Endometrium (tissue), 2 donors: ENCODE measurements around the gene CELA2A.
"Not testable (repeated sequence)": the region's sequence is repeated elsewhere in the genome, so short reads cannot be mapped to it uniquely, and the experiment has no call there.

ENCODE experiments used
- FAIRE-seq: peaks from 2 replicates; lab custom pipeline; 2012; peaks lifted over from hg19 to GRCh38; lab: Jason Lieb, UNC
- donor health status: control.
- donor health status: control.

Gene CELA2A

GRCh38 chr1:15501208-15502032 is 44.9 kb downstream of the CELA2A start:
- FAIRE-seq, result no peak

GRCh38 chr1:15504436-15504835 is 47.9 kb downstream of the CELA2A start:
- no peak for FAIRE-seq

GRCh38 chr1:15506831-15507230 is 50.3 kb downstream of the CELA2A start:
- FAIRE-seq, result no peak

- FAIRE-seq, result no peak
These were observed 50.7 kb downstream of the CELA2A start for GRCh38 chr1:15507278-15507677.

GRCh38 chr1:15508700-15509487 is 52.4 kb downstream of the CELA2A start:
- FAIRE-seq, result no peak

- FAIRE-seq, result no peak
These were observed 53.1 kb downstream of the CELA2A start for GRCh38 chr1:15509586-15509985.

- no peak for FAIRE-seq
These were observed 54.3 kb downstream of the CELA2A start for GRCh38 chr1:15510611-15511405.

GRCh38 chr1:15513192-15513591 is 56.7 kb downstream of the CELA2A start:
- FAIRE-seq, result no peak

GRCh38 chr1:15513919-15514318 is 57.4 kb downstream of the CELA2A start:
- no peak for FAIRE-seq

- FAIRE-seq, result not testable (repeated sequence)
These were observed 58.0 kb downstream of the CELA2A start for GRCh38 chr1:15514557-15514956.

- no peak for FAIRE-seq
These were observed 58.6 kb downstream of the CELA2A start for GRCh38 chr1:15515022-15515663.

GRCh38 chr1:15519625-15520024 is 63.1 kb downstream of the CELA2A start:
- FAIRE-seq, result no peak

GRCh38 chr1:15521206-15521906 is 64.8 kb downstream of the CELA2A start:
- FAIRE-seq, result not testable (repeated sequence)
